ENCODE results near the gene H6PD.

DNA sequence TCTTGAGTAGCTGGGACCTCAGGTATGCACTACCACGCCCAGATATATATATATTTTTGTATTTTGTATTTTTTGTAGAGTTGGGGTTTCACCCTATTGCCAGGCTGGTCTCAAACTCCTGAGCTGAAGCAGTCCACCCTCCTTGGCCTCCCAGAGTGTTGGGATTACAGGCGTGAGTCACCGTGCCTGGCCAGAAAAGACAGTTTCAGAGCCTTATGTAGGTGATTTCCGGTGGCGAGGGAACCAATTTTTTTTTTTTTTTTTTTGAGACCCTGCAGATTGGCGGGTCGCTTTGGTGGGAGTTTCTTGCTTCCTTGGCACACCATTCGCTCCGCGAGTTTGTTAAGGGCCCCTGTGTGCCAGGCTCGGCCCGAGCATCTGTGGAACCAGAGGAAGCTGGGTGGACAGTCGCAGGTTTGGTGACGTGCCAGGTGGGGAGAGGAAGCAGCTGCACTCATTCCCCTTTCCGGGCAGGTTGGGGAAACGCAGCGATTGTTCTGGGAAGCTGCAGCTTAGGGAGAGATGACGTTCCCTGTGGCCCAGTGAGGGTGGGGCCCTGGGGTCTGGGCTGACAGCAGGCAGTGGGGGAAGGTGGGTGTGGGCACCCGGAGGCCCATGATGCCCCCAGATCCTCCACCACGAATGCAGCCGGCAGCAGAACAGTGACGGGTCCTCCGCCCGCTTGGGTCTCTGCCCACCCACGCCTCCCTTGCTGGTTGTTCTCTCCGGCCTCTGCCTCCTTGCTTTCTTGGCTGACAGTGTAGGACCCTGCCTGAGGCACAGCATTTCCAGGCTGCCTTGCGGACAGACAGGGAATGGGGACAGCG, 83.2 kb downstream of the H6PD start:
- TF ChIP-seq, protein P1, sequence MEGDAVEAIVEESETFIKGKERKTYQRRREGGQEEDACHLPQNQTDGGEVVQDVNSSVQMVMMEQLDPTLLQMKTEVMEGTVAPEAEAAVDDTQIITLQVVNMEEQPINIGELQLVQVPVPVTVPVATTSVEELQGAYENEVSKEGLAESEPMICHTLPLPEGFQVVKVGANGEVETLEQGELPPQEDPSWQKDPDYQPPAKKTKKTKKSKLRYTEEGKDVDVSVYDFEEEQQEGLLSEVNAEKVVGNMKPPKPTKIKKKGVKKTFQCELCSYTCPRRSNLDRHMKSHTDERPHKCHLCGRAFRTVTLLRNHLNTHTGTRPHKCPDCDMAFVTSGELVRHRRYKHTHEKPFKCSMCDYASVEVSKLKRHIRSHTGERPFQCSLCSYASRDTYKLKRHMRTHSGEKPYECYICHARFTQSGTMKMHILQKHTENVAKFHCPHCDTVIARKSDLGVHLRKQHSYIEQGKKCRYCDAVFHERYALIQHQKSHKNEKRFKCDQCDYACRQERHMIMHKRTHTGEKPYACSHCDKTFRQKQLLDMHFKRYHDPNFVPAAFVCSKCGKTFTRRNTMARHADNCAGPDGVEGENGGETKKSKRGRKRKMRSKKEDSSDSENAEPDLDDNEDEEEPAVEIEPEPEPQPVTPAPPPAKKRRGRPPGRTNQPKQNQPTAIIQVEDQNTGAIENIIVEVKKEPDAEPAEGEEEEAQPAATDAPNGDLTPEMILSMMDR (IDR thresholded peaks at IDR 0.05 in 4 of 5, conservative IDR thresholded peaks at IDR 0.05 in 1 of 5), result no peak
- no peak for TF ChIP-seq POLR2A (IDR thresholded peaks at IDR 0.05)

Data from gastrocnemius medialis (tissue), 4 donors.